Stimulated activated CD8-positive, alpha-beta memory T cell treated with anti-CD3 and anti-CD28 coated beads, Interleukin-4, amount 100 ng/mL, for 24 hours (primary cell): ENCODE results near the gene CHD1.
"Not testable (repeated sequence)": the region's sequence is repeated elsewhere in the genome, so short reads cannot be mapped to it uniquely, and the experiment has no call there.

Source experiments
- DNase-seq: peaks from one replicate; pipeline ENCODE4 v3.0.0-alpha.2; 2020; ENCODE audit warnings: low read depth

Gene CHD1

GRCh38 chr5:98928873-98929709 lies at the start of gene CHD1:
TSS of gene CHD1 (minus strand) at chr5:98929007. CDS start at chr5:98926386, 2,621 bp downstream.
- peak; percentile 90 for DNase-seq

- no peak for DNase-seq
These were observed 49.7 kb upstream of the CHD1 start for GRCh38 chr5:98978528-98978927.

GRCh38 chr5:98977723-98978122 lies 48.9 kb upstream of the CHD1 start:
- no peak for DNase-seq

GRCh38 chr5:98975682-98976407 lies 47.0 kb upstream of the CHD1 start:
- no peak for DNase-seq

GRCh38 chr5:98975223-98975622 lies 46.4 kb upstream of the CHD1 start:
- DNase-seq = no peak

GRCh38 chr5:98969400-98969799 lies 40.6 kb upstream of the CHD1 start:
- DNase-seq = no peak

- DNase-seq = no peak
These were observed 39.3 kb upstream of the CHD1 start for GRCh38 chr5:98968056-98968564.

GRCh38 chr5:98965226-98965625 lies 36.4 kb upstream of the CHD1 start:
- DNase-seq = no peak

GRCh38 chr5:98964621-98965020 lies 35.8 kb upstream of the CHD1 start:
- no peak for DNase-seq

GRCh38 chr5:98963019-98963418 lies 34.2 kb upstream of the CHD1 start:
- no peak for DNase-seq

GRCh38 chr5:98962587-98962986 lies 33.8 kb upstream of the CHD1 start:
- DNase-seq = no peak

GRCh38 chr5:98961665-98962344 lies 33.0 kb upstream of the CHD1 start:
- no peak for DNase-seq

- DNase-seq = no peak
These were observed 28.5 kb upstream of the CHD1 start for GRCh38 chr5:98957307-98957706.

GRCh38 chr5:98955888-98956287 lies 27.1 kb upstream of the CHD1 start:
- not testable (repeated sequence) for DNase-seq

- DNase-seq = not testable (repeated sequence)
These were observed 26.7 kb upstream of the CHD1 start for GRCh38 chr5:98955471-98955870.

GRCh38 chr5:98954392-98955028 lies 25.7 kb upstream of the CHD1 start:
- no peak for DNase-seq

- no peak for DNase-seq
These were observed 14.0 kb upstream of the CHD1 start for GRCh38 chr5:98942847-98943246.

GRCh38 chr5:98941131-98941883 lies 12.5 kb upstream of the CHD1 start:
- DNase-seq = no peak

GRCh38 chr5:98940581-98940980 lies 11.8 kb upstream of the CHD1 start:
- no peak for DNase-seq

- no peak for DNase-seq
These were observed 9.7 kb upstream of the CHD1 start for GRCh38 chr5:98938464-98938863.
